ENCODE measurements around the gene CPA5.

GRCh38 chr7:130385600-130386066 is 41.0 kb downstream of the CPA5 start:
- TF ChIP-seq ZNF24 (IDR thresholded peaks at IDR 0.05) (no peak), YY1 (IDR thresholded peaks at IDR 0.05; ENCODE audit: low read depth, low read length) (no peak), REST (IDR thresholded peaks at IDR 0.05; ENCODE audit: low read depth, low read length) (no peak), EZH2 (IDR thresholded peaks at IDR 0.05; ENCODE audit: borderline replicate concordance, control insufficient read depth, low read depth, low read length) (no peak), CBX5 (IDR thresholded peaks at IDR 0.05; ENCODE audit: low read depth) (no peak), RCOR1 (conservative IDR thresholded peaks at IDR 0.05; ENCODE audit: low read depth, low read length) (no peak)
- TF ChIP-seq, protein P1, sequence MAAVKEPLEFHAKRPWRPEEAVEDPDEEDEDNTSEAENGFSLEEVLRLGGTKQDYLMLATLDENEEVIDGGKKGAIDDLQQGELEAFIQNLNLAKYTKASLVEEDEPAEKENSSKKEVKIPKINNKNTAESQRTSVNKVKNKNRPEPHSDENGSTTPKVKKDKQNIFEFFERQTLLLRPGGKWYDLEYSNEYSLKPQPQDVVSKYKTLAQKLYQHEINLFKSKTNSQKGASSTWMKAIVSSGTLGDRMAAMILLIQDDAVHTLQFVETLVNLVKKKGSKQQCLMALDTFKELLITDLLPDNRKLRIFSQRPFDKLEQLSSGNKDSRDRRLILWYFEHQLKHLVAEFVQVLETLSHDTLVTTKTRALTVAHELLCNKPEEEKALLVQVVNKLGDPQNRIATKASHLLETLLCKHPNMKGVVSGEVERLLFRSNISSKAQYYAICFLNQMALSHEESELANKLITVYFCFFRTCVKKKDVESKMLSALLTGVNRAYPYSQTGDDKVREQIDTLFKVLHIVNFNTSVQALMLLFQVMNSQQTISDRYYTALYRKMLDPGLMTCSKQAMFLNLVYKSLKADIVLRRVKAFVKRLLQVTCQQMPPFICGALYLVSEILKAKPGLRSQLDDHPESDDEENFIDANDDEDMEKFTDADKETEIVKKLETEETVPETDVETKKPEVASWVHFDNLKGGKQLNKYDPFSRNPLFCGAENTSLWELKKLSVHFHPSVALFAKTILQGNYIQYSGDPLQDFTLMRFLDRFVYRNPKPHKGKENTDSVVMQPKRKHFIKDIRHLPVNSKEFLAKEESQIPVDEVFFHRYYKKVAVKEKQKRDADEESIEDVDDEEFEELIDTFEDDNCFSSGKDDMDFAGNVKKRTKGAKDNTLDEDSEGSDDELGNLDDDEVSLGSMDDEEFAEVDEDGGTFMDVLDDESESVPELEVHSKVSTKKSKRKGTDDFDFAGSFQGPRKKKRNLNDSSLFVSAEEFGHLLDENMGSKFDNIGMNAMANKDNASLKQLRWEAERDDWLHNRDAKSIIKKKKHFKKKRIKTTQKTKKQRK (IDR thresholded peaks at IDR 0.05; ENCODE audit: low read depth, low read length), result no peak

Measured in GM12878 (cell line).